ENCODE results near the gene MEGF11. TPM values are rescaled to one million over a fixed set of nuclear protein-coding genes. Genes with fewer than 3 reads are reported as not detected.

Gene MEGF11
- total RNA-seq, 6 experiments from 2014 or later: not detected

- Mint-ChIP-seq H3K27ac (no peak overlapping the region), H3K9me3 (no peaks in the 10 kb centered on the region), H3K4me1 (ENCODE audit: low read depth) (no peaks in the 10 kb centered on the region), H3K27me3 (ENCODE audit: insufficient read depth) (peaks cover 53% of the 10 kb centered on the region), H3K36me3 (ENCODE audit: low read depth) (no peaks in the 10 kb centered on the region), H3K4me3 (no peak overlapping the region)
- no peak for DNase-seq
- no peak for TF ChIP-seq CTCF (IDR thresholded peaks at IDR 0.05)
Observed at GRCh38 chr15:66169023-66169422, 84.5 kb downstream of the MEGF11 start.

- H3K4me3 Mint-ChIP-seq: no peak overlapping the region
- H3K27me3 Mint-ChIP-seq (ENCODE audit: insufficient read depth): peaks cover 46% of the 10 kb centered on the region
Observed at GRCh38 chr15:66167854-66168253, 85.7 kb downstream of the MEGF11 start.

GRCh38 chr15:66165856-66166255 lies 87.7 kb downstream of the MEGF11 start:
- H3K4me1 Mint-ChIP-seq (ENCODE audit: low read depth): no peaks in the 10 kb centered on the region
- no peak for TF ChIP-seq CTCF (IDR thresholded peaks at IDR 0.05)
- H3K27ac Mint-ChIP-seq: no peak overlapping the region
- H3K27me3 Mint-ChIP-seq (ENCODE audit: insufficient read depth): peaks cover 38% of the 10 kb centered on the region
- H3K36me3 Mint-ChIP-seq (ENCODE audit: low read depth): no peaks in the 10 kb centered on the region
- no peak overlapping the region for H3K4me3 Mint-ChIP-seq
- DNase-seq: no peak
- no peaks in the 10 kb centered on the region for H3K9me3 Mint-ChIP-seq

More at GRCh38 chr15:66167854-66168253, 85.7 kb downstream of the MEGF11 start:
- Mint-ChIP-seq H3K27ac (no peak overlapping the region), H3K9me3 (no peaks in the 10 kb centered on the region), H3K36me3 (ENCODE audit: low read depth) (no peaks in the 10 kb centered on the region), H3K4me1 (ENCODE audit: low read depth) (no peaks in the 10 kb centered on the region)
- TF ChIP-seq CTCF (IDR thresholded peaks at IDR 0.05): no peak
- no peak for DNase-seq

- Mint-ChIP-seq H3K4me3 (no peak overlapping the region), H3K36me3 (ENCODE audit: low read depth) (no peaks in the 10 kb centered on the region), H3K27ac (no peak overlapping the region), H3K9me3 (no peaks in the 10 kb centered on the region), H3K27me3 (ENCODE audit: insufficient read depth) (peaks cover 32% of the 10 kb centered on the region), H3K4me1 (ENCODE audit: low read depth) (no peaks in the 10 kb centered on the region)
- DNase-seq: no peak
- no peak for TF ChIP-seq CTCF (IDR thresholded peaks at IDR 0.05)
Observed at GRCh38 chr15:66164788-66165187, 88.8 kb downstream of the MEGF11 start.

GRCh38 chr15:66163553-66163952 lies 90.0 kb downstream of the MEGF11 start:
- Mint-ChIP-seq H3K36me3 (ENCODE audit: low read depth) (no peaks in the 10 kb centered on the region), H3K27ac (no peak overlapping the region), H3K9me3 (no peaks in the 10 kb centered on the region; the same call in 1 of the 2 replicates), H3K27me3 (ENCODE audit: insufficient read depth) (peaks cover 31% of the 10 kb centered on the region), H3K4me3 (no peak overlapping the region), H3K4me1 (ENCODE audit: low read depth) (no peaks in the 10 kb centered on the region)
- no peak for DNase-seq
- no peak for TF ChIP-seq CTCF (IDR thresholded peaks at IDR 0.05)

- Mint-ChIP-seq H3K27me3 (ENCODE audit: insufficient read depth) (peaks cover 32% of the 10 kb centered on the region), H3K36me3 (ENCODE audit: low read depth) (no peaks in the 10 kb centered on the region), H3K27ac (no peak overlapping the region), H3K9me3 (no peaks in the 10 kb centered on the region; the same call in 1 of the 2 replicates), H3K4me1 (ENCODE audit: low read depth) (no peaks in the 10 kb centered on the region), H3K4me3 (no peak overlapping the region)
- no peak for DNase-seq
- TF ChIP-seq CTCF (IDR thresholded peaks at IDR 0.05): no peak
Observed at GRCh38 chr15:66162286-66162685, 91.3 kb downstream of the MEGF11 start.

Measured in HFFc6 (cell line).